A673 (cell line): ENCODE measurements around the gene MAGI1. TPM values are rescaled to one million over a fixed set of nuclear protein-coding genes. Genes with fewer than 3 reads are reported as not detected.

Source experiments
- BruUV-seq: library from RNA; stranded (reverse); fragments of 400-500 nt; replicated peaks from 2 replicates; lab custom pipeline; 2021; lab: Mats Ljungman, UMichigan
- CTCF ChIA-PET: fragments of 300-600 bp; sonication (Branson Sonifier 250); formaldehyde crosslinking; loops from one replicate; lab custom pipeline; 2022; ENCODE audit warnings: antibody characterized with exemption; lab: Charles Lee
- POLR2A ChIA-PET: fragments of 300-600 bp; sonication (Branson Sonifier 250); formaldehyde crosslinking; loops from one replicate; lab custom pipeline; 2022; ENCODE audit warnings: antibody characterized with exemption; ENCODE audit not compliant: low non-redundant PET; lab: Charles Lee
- DNase-seq: peaks from one replicate; pipeline ENCODE4 v3.0.0-alpha.2; 2015; ENCODE audit warnings: low spot score
- H3K27ac ChIP-seq: fragments of 200-600 bp; sonication (generic); 2 replicates; pipeline ENCODE4 v1.5.1; 2016; ENCODE audit warnings: mixed run types, low read depth, mild to moderate bottlenecking, mixed read lengths, antibody characterized with exemption, low read length; ENCODE audit not compliant: poor library complexity, severe bottlenecking
- H3K27me3 ChIP-seq: fragments of 200-600 bp; sonication (generic); replicated peaks from 2 replicates; pipeline ENCODE4 v1.6.1; 2017; ENCODE audit warnings: mixed run types, low read depth, mild to moderate bottlenecking, mixed read lengths, antibody characterized with exemption, low read length; ENCODE audit not compliant: insufficient read depth, poor library complexity
- H3K36me3 ChIP-seq: fragments of 200-600 bp; sonication (generic); 2 replicates; pipeline ENCODE4 v1.6.1; 2016; ENCODE audit warnings: mixed run types, mild to moderate bottlenecking, mixed read lengths, antibody characterized with exemption, low read length; ENCODE audit not compliant: insufficient read depth, poor library complexity, severe bottlenecking
- H3K4me1 ChIP-seq: fragments of 200-600 bp; sonication (generic); 2 replicates; pipeline ENCODE4 v1.6.1; 2017; ENCODE audit warnings: mixed run types, mild to moderate bottlenecking, mixed read lengths, antibody characterized with exemption, low read length; ENCODE audit not compliant: insufficient read depth, poor library complexity, severe bottlenecking
- H3K4me3 ChIP-seq: fragments of 200-600 bp; sonication (generic); 2 replicates; pipeline ENCODE4 v1.5.1; 2016; ENCODE audit warnings: low read depth, mixed run types, mild to moderate bottlenecking, mixed read lengths, low read length; ENCODE audit not compliant: poor library complexity, severe bottlenecking
- H3K9me3 ChIP-seq: fragments of 200-600 bp; sonication (generic); 2 replicates; pipeline ENCODE4 v1.6.1; 2016; ENCODE audit warnings: mixed run types, low read depth, mild to moderate bottlenecking, mixed read lengths, antibody characterized with exemption, low read length; ENCODE audit not compliant: poor library complexity, severe bottlenecking
- CTCF ChIP-seq: fragments of 300-800, 200-600 bp; sonication (generic); conservative IDR thresholded peaks from 2 replicates; pipeline ENCODE4 v1.5.1; 2017; ENCODE audit warnings: low read depth, mild to moderate bottlenecking, antibody characterized with exemption, low read length, moderate library complexity, mixed read lengths
- EZH2 ChIP-seq: fragments of 200-600 bp; sonication (generic); IDR thresholded peaks from 2 replicates; pipeline ENCODE4 v1.6.1; 2017; ENCODE audit warnings: borderline replicate concordance, low read depth, mild to moderate bottlenecking, mixed read lengths, antibody characterized with exemption, low read length; ENCODE audit not compliant: poor library complexity, severe bottlenecking
- intact Hi-C: fragments of 100-400 bp; cut with micrococcal nuclease; formaldehyde crosslinking; loops from one replicate; pipeline ENCODE4 v1.10.0; 2022; ENCODE audit not compliant: unreplicated experiment
- total RNA-seq: library from RNA; stranded (reverse); gene quantifications from 2 replicates; pipeline ENCODE4 v1.2.3, GENCODE V29; 2021

Gene MAGI1
- total RNA-seq, 1 experiment from 2014 or later: 30.5 TPM

- no peak for DNase-seq
- CTCF ChIA-PET: interaction anchor here (0.6 kb wide), 1 partner anchor 597 kb away, joined by 3 read pairs; no protein-coding TSS in a partner anchor
- BruUV-seq: no TSS peak
- TF ChIP-seq EZH2 (no peak), CTCF (no peak)
- intact Hi-C loops: loop anchor here (5.0 to 10.0 kb wide), 5 partner anchors 69 to 249 kb away; no protein-coding TSS in a partner anchor
- H3K4me3 ChIP-seq: peak overlapping the region; percentile 85
- no peaks in the 10 kb centered on the region for H3K27me3 ChIP-seq
- H3K4me1 ChIP-seq: no peaks in the 10 kb centered on the region
- H3K9me3 ChIP-seq: no peaks in the 10 kb centered on the region
- H3K36me3 ChIP-seq: no peaks in the 10 kb centered on the region
- POLR2A ChIA-PET: no interaction called here
- H3K27ac ChIP-seq: peak overlapping the region; percentile 50
Observed at GRCh38 chr3:66035763-66036477, 2.8 kb downstream of the MAGI1 start.

DNA sequence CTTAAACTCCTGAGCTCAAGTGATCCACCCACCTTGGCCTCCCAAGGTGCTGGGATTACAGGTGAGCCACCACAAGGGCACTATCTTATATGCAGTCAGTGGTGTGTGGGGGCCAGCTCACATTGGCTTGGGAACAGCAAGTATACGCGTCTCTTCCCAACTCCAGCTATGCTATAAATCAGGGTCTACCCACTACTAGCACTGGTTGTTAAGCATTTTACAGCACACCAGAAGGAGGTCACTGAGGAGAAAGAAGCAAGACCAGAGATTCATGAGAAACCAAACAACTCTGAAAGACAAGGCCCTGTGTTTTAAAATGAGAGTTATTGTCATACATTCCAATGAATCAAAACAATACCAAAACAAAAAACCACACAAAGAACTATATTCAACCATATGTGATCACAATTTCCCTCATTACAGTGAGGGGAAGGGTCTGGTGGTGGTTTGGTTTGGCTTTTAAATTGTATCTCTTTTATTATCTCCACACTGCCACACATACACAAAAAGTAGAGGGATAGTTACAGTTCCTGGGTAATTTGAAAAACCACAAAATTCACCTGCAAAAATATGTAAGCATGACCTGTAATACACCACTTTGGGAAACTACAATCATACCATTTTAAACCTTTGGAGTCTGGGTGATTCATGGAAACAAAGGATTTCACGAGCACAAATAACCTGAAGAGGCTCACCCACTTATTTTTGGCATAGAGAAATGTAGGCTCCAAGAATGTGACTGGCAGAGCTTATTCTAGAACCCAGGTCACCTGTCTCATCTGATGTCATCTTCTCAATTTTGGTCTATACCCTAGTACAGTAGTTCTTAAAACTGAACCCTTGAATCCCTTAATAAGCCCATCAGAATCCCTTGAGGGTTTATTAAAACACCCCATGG is 5.2 kb downstream of the MAGI1 start:
- no peak for TF ChIP-seq CTCF
- TF ChIP-seq EZH2: no peak
- Histone ChIP-seq H3K27ac (no peak overlapping the region), H3K4me1 (no peaks in the 10 kb centered on the region), H3K4me3 (no peak overlapping the region), H3K27me3 (no peaks in the 10 kb centered on the region), H3K36me3 (no peaks in the 10 kb centered on the region), H3K9me3 (no peaks in the 10 kb centered on the region)
- intact Hi-C loops: loop anchor here (10.0 kb wide), 1 partner anchor 161 kb away; no protein-coding TSS in a partner anchor
- POLR2A ChIA-PET: no interaction called here
- BruUV-seq: no TSS peak
- CTCF ChIA-PET: no interaction called here
- no peak for DNase-seq

DNA sequence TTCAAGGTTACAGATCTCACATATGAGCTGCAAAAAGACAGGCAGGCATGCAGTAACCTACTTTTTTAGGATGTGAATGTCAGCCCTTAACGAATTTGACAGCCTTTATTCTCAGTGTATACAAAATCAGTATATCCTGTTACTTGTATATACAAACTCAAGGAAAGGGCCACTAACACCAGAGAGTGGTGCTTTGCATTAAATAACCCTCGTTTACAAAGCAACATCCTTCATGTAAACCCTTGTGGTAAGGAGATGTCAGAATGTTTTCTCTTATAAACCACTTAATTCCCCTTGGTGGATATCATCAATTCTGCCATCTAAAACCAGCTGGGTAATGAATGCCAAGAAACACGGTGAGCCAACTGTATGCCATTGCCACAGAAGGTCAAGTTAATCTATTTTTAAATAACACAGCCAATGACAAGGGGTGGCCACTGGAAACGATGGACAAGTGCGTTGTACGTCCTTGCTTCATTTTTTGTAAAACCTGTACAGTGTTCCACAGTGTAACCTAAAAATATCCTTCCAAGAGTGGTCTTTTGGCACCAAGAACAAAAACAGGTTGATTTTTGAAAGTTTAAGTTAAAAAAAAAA is 7.5 kb downstream of the MAGI1 start:
- ChIA-PET CTCF (no interaction called here), POLR2A (no interaction called here)
- TF ChIP-seq CTCF (no peak), EZH2 (no peak)
- no peak overlapping the region for H3K27ac ChIP-seq
- H3K36me3 ChIP-seq: no peaks in the 10 kb centered on the region
- intact Hi-C loops: loop anchor here (10.0 kb wide), 1 partner anchor 164 kb away; no protein-coding TSS in a partner anchor
- H3K4me3 ChIP-seq: no peak overlapping the region
- no peaks in the 10 kb centered on the region for H3K9me3 ChIP-seq
- no peaks in the 10 kb centered on the region for H3K27me3 ChIP-seq
- BruUV-seq: no TSS peak
- no peaks in the 10 kb centered on the region for H3K4me1 ChIP-seq
- no peak for DNase-seq
